WTC11 (cell line): Measurements from ENCODE around the gene RPTOR. TPM values are rescaled to one million over a fixed set of nuclear protein-coding genes. Genes with fewer than 3 reads are reported as not detected.
A peak's percentile ranks its signal among the peaks of the same experiment; 100 is the strongest.

Source experiments
- ATAC-seq: fragments of 200-7000 bp; cut with Tn5 transposase; 2 replicates; pipeline ENCODE4 v1.10.0; 2021; ENCODE audit warnings: mild to moderate bottlenecking, moderate library complexity
- CTCF ChIA-PET: fragments of 300-600 bp; sonication (Branson Sonifier 250); formaldehyde crosslinking; loops from one replicate; lab custom pipeline; 2021; ENCODE audit warnings: antibody characterized with exemption; lab: Charles Lee
- POLR2A ChIA-PET: fragments of 350-600 bp; sonication (Branson Sonifier 250); formaldehyde crosslinking; loops from one replicate; lab custom pipeline; 2021; ENCODE audit warnings: antibody characterized with exemption; lab: Charles Lee
- DNase-seq: peaks from one replicate; pipeline ENCODE4 v3.0.0; 2021; ENCODE audit warnings: low spot score
- H3K27ac Mint-ChIP-seq: 2 replicates; pipeline ENCODE4 v1.8.0; 2021; ENCODE audit warnings: mixed read lengths
- H3K27me3 Mint-ChIP-seq: 2 replicates; pipeline ENCODE4 v1.8.0; 2021; ENCODE audit warnings: low read depth, mild to moderate bottlenecking, moderate library complexity, mixed read lengths
- H3K36me3 Mint-ChIP-seq: 2 replicates; pipeline ENCODE4 v1.8.0; 2021; ENCODE audit warnings: mixed read lengths
- H3K4me1 Mint-ChIP-seq: 2 replicates; pipeline ENCODE4 v1.8.0; 2022; ENCODE audit warnings: mixed read lengths
- H3K4me3 Mint-ChIP-seq: 2 replicates; pipeline ENCODE4 v1.8.0; 2021; ENCODE audit warnings: mild to moderate bottlenecking, moderate library complexity, mixed read lengths
- H3K9me3 Mint-ChIP-seq: 2 replicates; pipeline ENCODE4 v1.8.0; 2021; ENCODE audit warnings: mixed read lengths
- GRHL2 ChIP-seq: fragments of 250-450 bp; sonication (Bioruptor Pico); IDR thresholded peaks from 2 replicates; pipeline ENCODE4 v1.8.0; 2022; ENCODE audit warnings: mild to moderate bottlenecking, moderate library complexity; ENCODE audit not compliant: insufficient replicate concordance, severe bottlenecking
- GTF2I ChIP-seq: fragments of 250-450 bp; sonication (Bioruptor Pico); conservative IDR thresholded peaks from 2 replicates; pipeline ENCODE4 v1.4.0; 2021; ENCODE audit warnings: mild to moderate bottlenecking
- PREB ChIP-seq: sonication (generic); formaldehyde crosslinking; IDR thresholded peaks from 2 replicates; pipeline ENCODE4 v1.8.1; 2022; ENCODE audit warnings: mild to moderate bottlenecking, missing genetic modification reagents, moderate library complexity, borderline replicate concordance
- PRRX2 ChIP-seq: fragments of 250-450 bp; sonication (Bioruptor Pico); IDR thresholded peaks from 2 replicates; pipeline ENCODE4 v1.8.0; 2021; ENCODE audit warnings: mild to moderate bottlenecking
- SMAD3 ChIP-seq: sonication (generic); formaldehyde crosslinking; IDR thresholded peaks from 2 replicates; pipeline ENCODE4 v1.8.0; 2022; ENCODE audit warnings: missing genetic modification reagents, mild to moderate bottlenecking, borderline replicate concordance
- SOX15 ChIP-seq: fragments of 250-450 bp; sonication (Bioruptor Pico); IDR thresholded peaks from 2 replicates; pipeline ENCODE4 v1.9.0; 2021; ENCODE audit warnings: mild to moderate bottlenecking
- SP1 ChIP-seq: sonication (generic); formaldehyde crosslinking; conservative IDR thresholded peaks from 2 replicates; pipeline ENCODE4 v1.8.1; 2022; ENCODE audit warnings: missing genetic modification reagents
- TCF7 ChIP-seq: sonication (generic); formaldehyde crosslinking; IDR thresholded peaks from 2 replicates; pipeline ENCODE4 v1.8.0; 2022; ENCODE audit warnings: mild to moderate bottlenecking, low read depth, missing genetic modification reagents, moderate library complexity
- ZNF232 ChIP-seq: sonication (generic); formaldehyde crosslinking; IDR thresholded peaks from 2 replicates; pipeline ENCODE4 v1.8.0; 2022; ENCODE audit warnings: mild to moderate bottlenecking, missing genetic modification reagents
- ZNF416 ChIP-seq: fragments of 250-450 bp; sonication (Bioruptor Pico); IDR thresholded peaks from 2 replicates; pipeline ENCODE4 v1.9.0; 2021; ENCODE audit warnings: mild to moderate bottlenecking, inconsistent platforms
- ZNF423 ChIP-seq: fragments of 250-450 bp; sonication (Bioruptor Pico); IDR thresholded peaks from 2 replicates; pipeline ENCODE4 v2.1.2; 2022; ENCODE audit warnings: mild to moderate bottlenecking, moderate library complexity
- ZNF425 ChIP-seq: fragments of 250-450 bp; sonication (Bioruptor Pico); conservative IDR thresholded peaks from 2 replicates; pipeline ENCODE4 v1.9.0; 2021; ENCODE audit warnings: mild to moderate bottlenecking
- ZNF512 ChIP-seq: sonication (generic); formaldehyde crosslinking; IDR thresholded peaks from 2 replicates; pipeline ENCODE4 v1.8.1; 2022; ENCODE audit warnings: missing genetic modification reagents, borderline replicate concordance
- total RNA-seq: library from RNA; stranded (reverse); gene quantifications from 3 replicates; pipeline ENCODE4 v1.2.3, GENCODE V29; 2021
- TF ChIP-seq, protein P1 (sequence below): fragments of 250-450 bp; sonication (Bioruptor Pico); IDR thresholded peaks from 2 replicates; pipeline ENCODE4 v1.8.0; 2021; ENCODE audit warnings: mild to moderate bottlenecking
- TF ChIP-seq, protein P2 (sequence below): sonication (generic); formaldehyde crosslinking; IDR thresholded peaks from 2 replicates; pipeline ENCODE4 v1.8.1; 2023; ENCODE audit warnings: mild to moderate bottlenecking, missing genetic modification reagents, moderate library complexity
- TF ChIP-seq, protein P3 (sequence below): sonication (generic); formaldehyde crosslinking; IDR thresholded peaks from 2 replicates; pipeline ENCODE4 v1.8.0; 2022; ENCODE audit warnings: mild to moderate bottlenecking, missing genetic modification reagents
- TF ChIP-seq, protein P4 (sequence below): fragments of 250-450 bp; sonication (Bioruptor Pico); IDR thresholded peaks from 2 replicates; pipeline ENCODE4 v1.9.0; 2021; ENCODE audit warnings: mild to moderate bottlenecking
- TF ChIP-seq, protein P5 (sequence below): fragments of 250-450 bp; sonication (Bioruptor Pico); IDR thresholded peaks from 2 replicates; pipeline ENCODE4 v1.9.0; 2021; ENCODE audit warnings: mild to moderate bottlenecking

The RPTOR gene
- total RNA-seq, 1 experiment from 2014 or later, result 41.0 TPM

DNA sequence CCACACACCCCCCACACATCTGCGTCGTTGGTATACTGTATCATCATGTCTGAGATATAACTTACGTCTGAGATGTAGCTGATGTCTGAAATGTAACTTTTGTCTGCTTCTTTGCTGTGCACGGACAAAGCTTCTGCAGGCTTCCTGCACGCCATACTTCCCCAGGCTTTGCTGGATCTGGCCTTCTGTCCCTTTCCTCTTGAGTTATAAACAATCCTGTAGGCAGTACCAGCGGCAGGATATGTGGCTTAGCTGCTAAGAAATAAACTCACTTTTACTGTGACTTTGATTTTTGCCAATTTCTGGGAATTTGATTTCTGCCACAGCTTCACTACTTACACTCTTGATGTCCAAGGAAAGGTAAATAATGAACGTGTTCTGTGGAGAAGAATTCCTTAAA is 184.4 kb downstream of the RPTOR start:
- TF ChIP-seq SMAD3 (CRISPR knock-in tag), result no peak
- TF ChIP-seq, protein P1, sequence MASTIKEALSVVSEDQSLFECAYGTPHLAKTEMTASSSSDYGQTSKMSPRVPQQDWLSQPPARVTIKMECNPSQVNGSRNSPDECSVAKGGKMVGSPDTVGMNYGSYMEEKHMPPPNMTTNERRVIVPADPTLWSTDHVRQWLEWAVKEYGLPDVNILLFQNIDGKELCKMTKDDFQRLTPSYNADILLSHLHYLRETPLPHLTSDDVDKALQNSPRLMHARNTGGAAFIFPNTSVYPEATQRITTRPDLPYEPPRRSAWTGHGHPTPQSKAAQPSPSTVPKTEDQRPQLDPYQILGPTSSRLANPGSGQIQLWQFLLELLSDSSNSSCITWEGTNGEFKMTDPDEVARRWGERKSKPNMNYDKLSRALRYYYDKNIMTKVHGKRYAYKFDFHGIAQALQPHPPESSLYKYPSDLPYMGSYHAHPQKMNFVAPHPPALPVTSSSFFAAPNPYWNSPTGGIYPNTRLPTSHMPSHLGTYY (CRISPR knock-in tag), result no peak
- TF ChIP-seq SOX15 (CRISPR knock-in tag), result no peak
- no peak for TF ChIP-seq ZNF232
- TF ChIP-seq PRRX2 (CRISPR knock-in tag), result no peak
- TF ChIP-seq ZNF512 (CRISPR knock-in tag), result no peak
- no peak for TF ChIP-seq GRHL2
- no peak for TF ChIP-seq ZNF423 (CRISPR knock-in tag)
- TF ChIP-seq, protein P2, sequence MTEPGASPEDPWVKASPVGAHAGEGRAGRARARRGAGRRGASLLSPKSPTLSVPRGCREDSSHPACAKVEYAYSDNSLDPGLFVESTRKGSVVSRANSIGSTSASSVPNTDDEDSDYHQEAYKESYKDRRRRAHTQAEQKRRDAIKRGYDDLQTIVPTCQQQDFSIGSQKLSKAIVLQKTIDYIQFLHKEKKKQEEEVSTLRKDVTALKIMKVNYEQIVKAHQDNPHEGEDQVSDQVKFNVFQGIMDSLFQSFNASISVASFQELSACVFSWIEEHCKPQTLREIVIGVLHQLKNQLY (CRISPR knock-in tag), result no peak
- TF ChIP-seq PREB (CRISPR knock-in tag), result no peak
- TF ChIP-seq ZNF425, result no peak
- no peak for TF ChIP-seq SP1 (CRISPR knock-in tag)
- TF ChIP-seq ZNF416 (CRISPR knock-in tag), result no peak
- TF ChIP-seq, protein P3, sequence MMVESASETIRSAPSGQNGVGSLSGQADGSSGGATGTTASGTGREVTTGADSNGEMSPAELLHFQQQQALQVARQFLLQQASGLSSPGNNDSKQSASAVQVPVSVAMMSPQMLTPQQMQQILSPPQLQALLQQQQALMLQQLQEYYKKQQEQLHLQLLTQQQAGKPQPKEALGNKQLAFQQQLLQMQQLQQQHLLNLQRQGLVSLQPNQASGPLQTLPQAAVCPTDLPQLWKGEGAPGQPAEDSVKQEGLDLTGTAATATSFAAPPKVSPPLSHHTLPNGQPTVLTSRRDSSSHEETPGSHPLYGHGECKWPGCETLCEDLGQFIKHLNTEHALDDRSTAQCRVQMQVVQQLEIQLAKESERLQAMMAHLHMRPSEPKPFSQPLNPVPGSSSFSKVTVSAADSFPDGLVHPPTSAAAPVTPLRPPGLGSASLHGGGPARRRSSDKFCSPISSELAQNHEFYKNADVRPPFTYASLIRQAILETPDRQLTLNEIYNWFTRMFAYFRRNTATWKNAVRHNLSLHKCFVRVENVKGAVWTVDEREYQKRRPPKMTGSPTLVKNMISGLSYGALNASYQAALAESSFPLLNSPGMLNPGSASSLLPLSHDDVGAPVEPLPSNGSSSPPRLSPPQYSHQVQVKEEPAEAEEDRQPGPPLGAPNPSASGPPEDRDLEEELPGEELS, result no peak
- TF ChIP-seq, protein P4, sequence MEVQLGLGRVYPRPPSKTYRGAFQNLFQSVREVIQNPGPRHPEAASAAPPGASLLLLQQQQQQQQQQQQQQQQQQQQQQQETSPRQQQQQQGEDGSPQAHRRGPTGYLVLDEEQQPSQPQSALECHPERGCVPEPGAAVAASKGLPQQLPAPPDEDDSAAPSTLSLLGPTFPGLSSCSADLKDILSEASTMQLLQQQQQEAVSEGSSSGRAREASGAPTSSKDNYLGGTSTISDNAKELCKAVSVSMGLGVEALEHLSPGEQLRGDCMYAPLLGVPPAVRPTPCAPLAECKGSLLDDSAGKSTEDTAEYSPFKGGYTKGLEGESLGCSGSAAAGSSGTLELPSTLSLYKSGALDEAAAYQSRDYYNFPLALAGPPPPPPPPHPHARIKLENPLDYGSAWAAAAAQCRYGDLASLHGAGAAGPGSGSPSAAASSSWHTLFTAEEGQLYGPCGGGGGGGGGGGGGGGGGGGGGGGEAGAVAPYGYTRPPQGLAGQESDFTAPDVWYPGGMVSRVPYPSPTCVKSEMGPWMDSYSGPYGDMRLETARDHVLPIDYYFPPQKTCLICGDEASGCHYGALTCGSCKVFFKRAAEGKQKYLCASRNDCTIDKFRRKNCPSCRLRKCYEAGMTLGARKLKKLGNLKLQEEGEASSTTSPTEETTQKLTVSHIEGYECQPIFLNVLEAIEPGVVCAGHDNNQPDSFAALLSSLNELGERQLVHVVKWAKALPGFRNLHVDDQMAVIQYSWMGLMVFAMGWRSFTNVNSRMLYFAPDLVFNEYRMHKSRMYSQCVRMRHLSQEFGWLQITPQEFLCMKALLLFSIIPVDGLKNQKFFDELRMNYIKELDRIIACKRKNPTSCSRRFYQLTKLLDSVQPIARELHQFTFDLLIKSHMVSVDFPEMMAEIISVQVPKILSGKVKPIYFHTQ (CRISPR knock-in tag), result no peak
- no peak for TF ChIP-seq GTF2I
- TF ChIP-seq, protein P5, sequence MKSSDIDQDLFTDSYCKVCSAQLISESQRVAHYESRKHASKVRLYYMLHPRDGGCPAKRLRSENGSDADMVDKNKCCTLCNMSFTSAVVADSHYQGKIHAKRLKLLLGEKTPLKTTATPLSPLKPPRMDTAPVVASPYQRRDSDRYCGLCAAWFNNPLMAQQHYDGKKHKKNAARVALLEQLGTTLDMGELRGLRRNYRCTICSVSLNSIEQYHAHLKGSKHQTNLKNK (CRISPR knock-in tag), result no peak
- no peak for TF ChIP-seq TCF7
- POLR2A ChIA-PET, result no interaction called here
- Mint-ChIP-seq H3K27ac (0 out of 2 replicates have a peak overlapping the region, but pooled peaks have one; percentile 16), H3K27me3 (no peaks in the 10 kb centered on the region), H3K4me3 (no peak overlapping the region), H3K36me3 (peaks cover 6% of the 10 kb centered on the region), H3K4me1 (peaks cover 20% of the 10 kb centered on the region), H3K9me3 (no peaks in the 10 kb centered on the region)
- ATAC-seq (no peak), DNase-seq (no peak)
- CTCF ChIA-PET, result interaction anchor here (1.0 kb wide), 1 partner anchor 170 kb away, joined by 3 read pairs; no protein-coding TSS in a partner anchor
